Measurements from ENCODE around the gene CAMTA1.

The CAMTA1 gene

DNA sequence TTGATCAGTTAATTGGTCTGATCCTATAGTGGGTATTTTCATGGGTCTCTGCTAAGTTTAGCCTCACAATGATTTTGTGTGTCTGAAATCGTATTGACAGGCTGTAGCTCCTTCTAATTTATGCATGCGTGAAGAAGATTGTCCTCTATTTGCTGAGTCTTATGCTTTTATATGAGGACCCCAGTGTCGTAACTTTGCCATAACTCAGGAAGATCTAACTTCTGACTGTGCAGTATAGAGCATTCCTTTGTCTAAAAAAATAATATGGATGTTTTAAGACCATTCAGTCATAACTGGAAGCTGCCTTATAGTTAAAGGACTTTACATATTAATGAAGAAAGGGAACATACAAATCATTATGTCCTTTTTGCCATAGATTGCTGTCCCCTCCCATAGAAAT lies 73.3 kb downstream of the CAMTA1 start:
- DNase-seq = no peak

DNA sequence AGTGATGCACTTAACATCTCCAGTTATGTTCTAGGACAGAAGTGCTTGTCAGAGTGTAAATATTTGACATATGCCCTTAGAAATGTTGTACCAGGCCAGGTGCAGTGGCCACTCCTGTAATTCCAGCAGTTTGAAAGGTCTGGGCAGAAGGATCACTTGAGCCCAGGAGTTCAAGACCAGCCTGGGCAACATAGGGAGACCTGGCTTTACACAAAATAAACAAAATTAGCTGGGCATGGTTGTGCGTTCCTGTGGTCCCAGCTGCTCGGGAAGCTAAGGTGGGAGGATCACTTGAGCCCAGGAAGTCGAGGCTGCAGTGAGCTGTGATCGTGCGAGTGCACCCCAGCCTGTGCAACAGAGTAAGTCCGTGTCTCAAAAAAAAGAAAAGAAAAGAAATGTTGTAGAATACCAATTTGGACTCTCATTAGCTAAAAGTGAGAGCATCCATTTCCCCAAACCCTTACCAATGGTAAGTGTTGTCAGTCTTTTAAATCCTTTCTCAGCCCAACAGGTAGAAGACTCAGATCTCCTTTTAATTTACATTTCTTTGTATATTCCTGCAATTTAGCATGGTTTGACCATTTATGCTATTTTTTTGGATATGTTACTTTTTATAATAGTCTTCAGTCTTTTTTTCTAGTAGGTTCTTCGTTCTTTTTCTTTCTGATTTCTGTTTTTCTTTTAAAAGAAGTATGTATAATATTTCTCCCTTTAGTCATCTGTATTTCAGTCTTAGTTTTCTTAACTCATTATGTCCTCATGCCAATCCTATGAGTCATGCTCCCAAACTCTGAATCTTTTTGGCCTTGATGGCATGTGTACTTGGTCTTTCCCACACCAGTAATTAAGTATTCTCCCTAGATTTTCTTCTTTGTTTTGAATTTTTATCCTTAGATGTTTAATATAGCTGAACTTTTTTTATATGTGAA lies 74.4 kb downstream of the CAMTA1 start:
- no peak for DNase-seq

DNA sequence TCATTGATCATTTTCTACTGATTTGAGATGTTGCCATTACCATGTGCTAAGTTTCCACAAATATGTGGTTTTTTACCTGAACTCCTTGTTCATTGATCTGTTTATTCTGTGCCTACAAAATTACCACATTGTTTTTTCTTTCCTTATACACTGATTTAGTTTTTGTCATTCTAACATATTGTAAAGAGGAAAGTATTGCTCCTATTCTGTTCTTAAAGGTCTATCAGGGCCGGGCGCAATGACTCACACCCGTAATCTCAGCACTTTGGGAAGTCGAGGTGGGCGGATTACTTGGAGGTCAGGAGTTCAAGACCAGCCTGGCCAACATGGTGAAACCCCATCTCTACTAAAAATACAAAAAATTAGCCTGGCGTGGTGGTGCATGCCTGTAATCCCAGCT lies 75.1 kb downstream of the CAMTA1 start:
- DNase-seq = no peak

DNA sequence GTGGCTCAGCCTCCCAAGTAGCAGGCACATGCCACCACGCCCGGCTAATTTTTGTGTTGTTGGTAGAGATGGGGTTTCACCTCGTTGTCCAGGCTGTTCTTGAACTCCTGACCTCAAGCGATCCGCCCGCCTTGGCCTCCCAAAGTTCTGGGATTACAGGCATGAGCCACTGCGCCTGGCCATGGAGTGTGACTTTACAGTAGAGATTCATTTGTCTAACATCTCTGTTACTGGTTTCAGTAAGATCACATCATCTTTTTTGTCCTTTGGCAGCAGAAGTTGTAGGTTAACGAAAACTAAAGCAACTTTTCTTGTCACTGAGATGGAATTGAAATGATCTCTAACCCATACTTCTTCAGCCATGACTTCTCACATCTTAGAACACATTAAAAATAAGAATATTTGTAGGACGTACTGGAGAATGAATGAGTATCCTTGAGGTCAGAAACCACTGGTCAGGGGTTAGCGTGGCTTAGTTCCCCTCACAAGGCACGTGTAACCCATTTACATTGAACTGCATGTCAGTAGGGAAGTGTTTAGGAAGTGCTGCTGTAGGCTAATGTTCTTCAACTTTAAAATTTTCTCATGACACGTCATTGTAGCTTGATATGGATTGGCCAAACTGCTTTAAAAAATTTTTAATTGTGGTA lies 75.9 kb downstream of the CAMTA1 start:
- DNase-seq = no peak

DNA sequence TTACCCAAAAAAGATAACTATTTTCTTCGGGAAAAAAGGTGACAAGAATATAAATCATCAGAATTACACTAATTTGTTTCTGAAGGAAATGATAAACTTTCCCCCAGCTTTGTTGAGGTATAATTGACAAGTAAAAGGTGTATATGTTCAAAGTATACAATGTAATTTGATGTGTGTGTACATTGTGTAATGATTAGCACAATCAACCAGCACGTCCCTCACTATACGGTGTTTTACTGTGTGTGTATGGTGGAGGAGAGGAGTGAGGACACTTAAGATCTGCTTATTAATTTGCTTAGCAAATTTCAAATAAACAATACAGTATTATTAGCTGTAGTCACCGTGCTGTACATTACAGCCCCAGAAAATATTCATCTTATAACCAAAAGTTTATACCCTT lies 77.7 kb downstream of the CAMTA1 start:
- DNase-seq = no peak

DNA sequence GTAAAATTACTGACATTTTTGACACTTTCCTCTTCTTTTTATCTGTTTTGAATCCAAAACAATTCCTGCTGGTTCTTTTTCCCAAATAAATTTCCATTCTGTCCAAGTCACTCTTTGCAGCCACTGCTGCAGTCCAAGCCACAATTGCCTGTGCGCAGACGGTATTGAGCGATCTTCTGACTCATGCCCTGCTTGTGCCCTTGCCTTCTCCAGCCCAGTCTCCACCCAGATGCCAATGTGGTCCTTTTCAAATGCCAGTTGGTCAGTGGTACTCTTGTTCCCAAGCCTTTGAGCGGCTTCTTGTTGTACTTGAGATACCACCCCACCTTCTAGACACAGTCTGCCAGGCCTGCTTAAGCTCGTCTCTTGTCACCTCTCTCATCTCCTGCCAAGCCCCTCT lies 78.9 kb downstream of the CAMTA1 start:
- no peak for DNase-seq

DNA sequence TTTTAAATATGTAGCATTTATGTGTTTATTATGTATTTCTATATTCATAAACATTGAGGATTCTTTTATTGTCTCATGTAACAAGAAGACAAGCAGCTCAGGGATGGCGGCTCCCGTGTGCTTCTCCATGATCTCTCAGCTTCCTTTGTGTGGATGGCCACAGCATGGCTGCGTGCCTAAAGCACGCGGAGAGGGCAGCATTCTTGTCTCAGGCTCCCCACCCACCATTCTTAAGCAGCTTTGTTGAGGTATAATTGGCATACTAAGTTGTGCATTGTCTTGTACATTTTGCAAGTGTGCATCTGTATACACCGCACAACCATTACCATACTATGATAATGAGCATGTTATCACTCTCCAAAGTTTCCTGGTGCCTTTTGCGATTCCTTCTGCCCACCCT lies 81.6 kb downstream of the CAMTA1 start:
- DNase-seq = no peak

DNA sequence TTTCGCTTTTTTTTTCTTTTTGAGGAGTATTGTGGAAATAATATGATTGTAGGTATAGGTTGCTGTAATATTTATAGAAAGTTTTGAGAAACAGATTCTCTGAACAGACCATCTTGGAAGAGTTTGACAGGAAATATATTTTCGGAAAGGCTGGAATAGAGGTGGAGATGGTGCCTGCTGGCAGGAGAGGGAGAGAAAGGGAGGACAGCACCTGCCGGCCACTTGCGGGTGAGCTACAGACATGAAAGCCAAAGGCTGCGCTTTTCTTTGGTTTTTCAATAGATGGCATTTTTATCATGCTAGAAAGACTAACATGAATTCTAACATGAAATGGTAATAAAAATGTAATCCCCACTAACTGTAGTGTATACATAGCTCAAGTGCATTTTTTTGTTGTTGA lies 82.1 kb downstream of the CAMTA1 start:
- no peak for DNase-seq

DNA sequence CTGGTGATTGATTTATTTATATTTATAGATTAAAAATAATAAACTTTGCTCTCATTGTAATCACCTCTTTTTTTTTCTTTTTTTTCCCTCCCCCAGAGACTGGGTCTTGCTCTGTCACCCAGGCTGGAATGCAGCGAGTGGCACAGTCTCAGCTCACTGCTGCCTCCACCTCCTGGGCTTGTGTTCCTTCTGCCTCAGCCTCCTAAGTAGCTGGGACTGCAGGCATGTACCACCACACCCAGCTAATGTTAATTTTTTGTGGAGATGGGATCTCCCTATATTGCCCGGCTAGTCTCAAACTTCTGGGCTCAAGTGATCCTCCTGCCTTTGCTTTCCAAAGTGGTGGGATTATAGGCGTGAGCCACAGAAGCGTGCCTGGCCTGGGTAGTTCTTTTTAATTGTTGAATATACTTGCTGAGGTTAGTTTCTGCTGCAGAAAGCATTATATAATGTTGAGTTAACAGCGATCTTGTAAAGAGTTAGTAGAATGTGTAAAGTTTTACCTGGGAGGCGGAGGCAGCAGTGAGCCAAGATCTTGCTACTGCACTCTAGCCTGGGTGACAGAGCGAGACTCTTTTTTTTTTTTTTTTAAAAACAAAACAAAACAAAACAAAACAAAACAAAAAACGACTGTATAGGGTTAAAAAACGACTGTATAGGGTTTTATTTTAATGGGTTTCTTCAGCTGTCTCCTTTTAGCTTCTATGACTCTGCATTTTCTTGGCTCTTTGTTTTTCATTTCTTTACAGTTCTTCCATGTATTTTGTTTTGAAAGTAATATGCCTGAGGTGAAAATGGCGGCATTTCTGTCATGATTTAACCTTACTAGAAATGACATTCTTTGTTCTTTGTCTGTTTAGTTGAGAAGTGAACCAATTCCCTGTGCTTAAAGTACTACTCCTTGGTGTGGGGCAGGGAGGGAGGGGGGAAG lies 82.7 kb downstream of the CAMTA1 start:
- DNase-seq = no peak

DNA sequence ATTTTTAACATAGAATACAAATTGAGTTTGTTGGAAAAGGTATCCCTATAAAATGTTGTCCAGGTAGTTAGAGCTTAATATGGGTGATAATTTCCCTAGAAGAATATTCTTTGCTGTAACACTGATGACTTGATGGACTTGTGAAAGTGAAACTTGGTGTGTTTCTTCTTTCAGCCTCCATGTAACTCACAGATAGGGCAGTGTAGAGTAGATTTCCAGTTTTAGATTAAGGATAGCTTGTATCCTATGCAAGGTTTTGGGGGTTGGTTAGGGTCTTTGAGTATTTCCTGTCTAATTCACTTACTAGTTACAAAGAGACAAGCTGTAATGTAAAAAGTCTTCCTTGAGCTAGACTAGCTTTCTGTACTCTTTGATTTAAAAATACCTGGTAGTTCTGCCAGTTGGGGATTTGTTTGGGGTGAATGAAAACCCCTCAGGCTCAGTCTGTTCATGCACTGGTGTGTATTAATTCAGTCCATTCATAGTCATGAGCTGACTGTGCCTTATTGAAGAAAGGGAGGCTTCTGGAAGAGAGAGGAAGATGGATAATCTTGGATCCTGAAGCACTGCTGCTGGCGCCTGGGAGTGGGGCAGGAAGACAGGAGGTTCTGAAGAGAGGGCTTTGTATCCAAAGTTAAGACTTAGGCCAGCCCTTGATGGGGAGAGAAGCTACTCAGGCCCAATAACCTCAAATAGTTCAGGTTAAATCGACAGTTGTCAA lies 83.6 kb downstream of the CAMTA1 start:
- DNase-seq = no peak

DNA sequence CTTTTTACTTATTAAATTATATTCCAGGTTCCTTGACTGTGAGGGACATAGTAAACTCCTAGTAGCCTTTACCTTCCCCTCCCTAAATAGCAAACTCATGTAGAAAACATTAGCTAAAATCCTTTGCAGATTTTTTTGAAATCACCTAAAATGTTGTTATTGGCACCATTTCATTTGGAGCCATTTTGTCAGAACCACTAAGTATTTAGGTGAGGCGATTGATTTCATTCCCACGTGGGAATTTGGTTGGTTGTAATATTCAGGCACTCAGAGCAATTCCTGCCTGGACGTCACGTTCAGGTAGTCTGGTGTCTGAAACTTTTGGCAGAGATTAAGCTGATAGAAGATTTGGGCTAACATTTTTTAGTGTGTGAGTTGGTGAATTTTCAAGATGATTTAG lies 84.3 kb downstream of the CAMTA1 start:
- no peak for DNase-seq

DNA sequence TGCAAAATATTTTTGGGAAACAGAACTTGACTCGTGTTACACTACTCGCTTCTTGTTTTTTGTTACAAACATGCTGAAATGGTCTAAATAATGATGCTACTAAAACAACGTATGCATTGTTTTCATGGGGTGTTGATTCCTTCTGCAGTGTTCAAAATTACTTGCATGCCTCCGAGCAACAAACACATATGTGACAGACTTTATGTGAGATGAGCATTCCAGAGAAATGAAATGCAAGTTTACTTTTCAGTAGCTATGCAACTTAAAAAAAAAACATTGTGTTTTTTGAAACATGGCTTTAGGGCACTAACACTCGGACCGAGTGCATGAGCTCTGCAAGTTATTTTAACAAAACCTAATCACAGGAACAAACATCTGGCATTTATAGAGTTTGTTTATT lies 84.8 kb downstream of the CAMTA1 start:
- DNase-seq = no peak

DNA sequence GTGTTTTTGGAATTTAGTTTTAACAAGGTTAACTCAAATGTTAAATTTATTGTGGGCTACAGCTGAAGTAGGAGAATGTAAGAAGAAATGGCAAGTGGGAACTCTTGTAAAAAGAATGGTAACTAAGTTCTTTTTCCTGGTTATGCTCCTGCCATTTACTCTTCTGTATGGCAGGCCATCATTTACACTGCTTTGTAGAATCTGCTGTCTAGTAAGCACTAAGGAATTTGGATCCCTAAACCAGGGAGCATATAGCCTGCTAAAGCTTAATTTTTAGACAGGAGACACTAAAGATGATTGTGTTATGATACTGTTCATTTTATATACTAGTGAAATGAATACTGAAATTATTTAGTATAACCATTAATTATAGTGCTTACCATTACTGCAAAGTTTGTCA lies 85.3 kb downstream of the CAMTA1 start:
- DNase-seq = no peak

DNA sequence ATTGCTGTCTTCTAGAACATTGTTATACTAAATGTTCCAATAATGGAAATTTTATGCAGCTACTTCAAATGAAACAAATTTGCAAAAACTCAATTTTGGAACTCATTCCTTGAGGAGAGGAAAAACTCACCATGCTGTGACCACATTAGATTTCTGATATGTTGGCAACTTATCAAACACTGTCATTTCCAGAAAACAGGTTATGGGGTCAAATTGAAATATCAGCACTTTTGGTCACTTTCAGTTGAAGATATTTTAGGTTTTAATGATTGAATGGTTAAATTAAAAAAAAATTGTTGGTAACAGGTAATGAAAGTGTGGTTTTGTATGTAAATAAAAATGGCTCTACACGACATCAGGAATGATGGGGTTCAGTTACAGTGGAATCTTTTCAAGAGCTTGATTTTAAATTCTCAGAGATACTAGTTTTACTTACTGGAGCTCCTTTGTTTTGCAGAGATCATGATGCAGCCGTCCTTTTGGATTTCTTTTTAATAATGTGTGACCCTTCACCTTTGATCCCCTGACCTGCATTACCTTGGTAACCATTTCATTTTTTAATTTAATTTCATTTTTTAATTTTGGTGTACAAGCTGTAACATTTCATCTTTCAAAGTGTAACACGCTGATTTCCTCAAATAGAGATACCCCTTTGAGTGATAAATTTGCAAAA lies 86.2 kb downstream of the CAMTA1 start:
- no peak for DNase-seq

DNA sequence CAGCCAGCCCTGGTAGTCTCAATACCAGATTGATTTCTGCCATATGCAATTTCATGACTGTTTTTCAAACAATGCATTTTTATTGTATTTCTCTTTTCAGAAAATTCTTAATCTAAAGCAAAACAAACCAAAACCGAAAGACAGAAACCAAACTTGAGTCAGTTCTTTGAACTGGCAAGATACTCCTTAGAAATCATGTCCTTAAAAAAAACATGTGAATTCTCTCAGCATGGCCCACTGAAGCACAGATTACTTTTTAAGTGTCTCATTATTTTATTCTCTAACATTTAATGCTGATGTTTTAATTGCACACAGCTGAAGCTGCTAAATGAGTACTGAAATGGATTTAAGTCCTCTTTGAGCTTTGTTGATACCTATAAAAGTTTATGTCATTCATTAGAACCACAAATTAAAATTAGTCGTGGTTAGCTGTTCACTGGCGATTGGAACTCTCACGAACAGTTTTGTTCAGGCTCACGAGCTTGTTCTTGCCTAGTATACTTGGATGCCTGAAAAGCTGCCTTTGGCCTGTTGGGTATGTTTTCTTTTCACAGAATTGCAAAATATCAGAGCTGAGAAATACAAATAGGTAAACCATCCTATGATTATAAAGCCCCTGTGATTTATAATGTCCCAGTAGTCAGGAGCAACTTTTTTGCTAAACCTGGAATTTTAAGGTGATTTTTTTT lies 87.5 kb downstream of the CAMTA1 start:
- no peak for DNase-seq

DNA sequence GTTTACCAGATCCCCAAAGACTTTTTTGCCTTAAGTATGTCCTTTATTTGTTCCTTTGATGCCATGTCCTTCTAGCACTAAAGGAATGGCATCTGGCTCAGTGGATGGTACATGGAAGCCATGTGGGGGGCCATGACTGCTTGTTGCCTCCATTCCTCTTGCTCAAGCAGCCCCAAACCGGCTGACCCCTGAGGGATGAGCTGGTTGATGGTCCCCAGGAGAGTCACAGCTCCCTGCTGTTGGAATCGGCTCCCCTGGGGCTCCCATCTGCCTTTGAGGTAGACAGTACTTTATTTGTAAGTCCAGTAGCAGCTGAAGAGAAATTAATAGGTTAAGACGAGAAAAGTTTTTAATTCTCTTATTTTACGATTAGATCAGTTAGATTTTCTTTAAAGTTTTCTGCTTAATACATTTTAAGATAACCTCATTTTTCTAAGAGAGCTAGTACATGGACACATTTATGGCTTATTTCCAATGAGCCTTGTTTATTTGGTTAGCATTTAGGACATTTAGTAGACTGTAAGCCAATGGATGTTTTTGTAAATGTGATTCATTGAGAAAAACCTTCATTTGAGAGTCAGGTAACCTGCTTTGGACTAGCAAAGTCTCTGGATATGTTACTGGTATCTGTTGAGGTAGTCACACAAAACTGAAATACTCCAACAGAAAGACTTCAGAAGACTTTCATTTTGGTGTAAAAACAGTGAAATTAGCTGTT lies 88.2 kb downstream of the CAMTA1 start:
- no peak for DNase-seq

DNA sequence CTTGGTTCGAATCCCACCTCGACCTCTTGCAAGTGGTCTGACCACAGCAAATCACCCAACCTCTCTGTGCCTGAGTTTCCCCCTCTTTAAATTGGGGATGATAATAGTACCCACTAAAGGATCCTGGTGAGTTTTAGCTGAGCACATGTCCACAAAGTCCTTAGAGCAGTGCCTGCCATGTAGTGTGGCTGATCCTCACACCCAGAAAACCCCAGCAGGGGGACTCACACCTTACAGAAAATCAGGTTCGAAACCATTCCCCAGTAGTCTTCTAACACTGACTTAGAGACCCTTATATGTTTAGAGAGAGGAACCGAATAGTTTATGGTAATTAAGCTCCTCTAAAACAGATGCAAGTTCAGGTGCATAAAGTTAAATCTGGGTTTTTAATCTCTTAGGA lies 89.0 kb downstream of the CAMTA1 start:
- no peak for DNase-seq

DNA sequence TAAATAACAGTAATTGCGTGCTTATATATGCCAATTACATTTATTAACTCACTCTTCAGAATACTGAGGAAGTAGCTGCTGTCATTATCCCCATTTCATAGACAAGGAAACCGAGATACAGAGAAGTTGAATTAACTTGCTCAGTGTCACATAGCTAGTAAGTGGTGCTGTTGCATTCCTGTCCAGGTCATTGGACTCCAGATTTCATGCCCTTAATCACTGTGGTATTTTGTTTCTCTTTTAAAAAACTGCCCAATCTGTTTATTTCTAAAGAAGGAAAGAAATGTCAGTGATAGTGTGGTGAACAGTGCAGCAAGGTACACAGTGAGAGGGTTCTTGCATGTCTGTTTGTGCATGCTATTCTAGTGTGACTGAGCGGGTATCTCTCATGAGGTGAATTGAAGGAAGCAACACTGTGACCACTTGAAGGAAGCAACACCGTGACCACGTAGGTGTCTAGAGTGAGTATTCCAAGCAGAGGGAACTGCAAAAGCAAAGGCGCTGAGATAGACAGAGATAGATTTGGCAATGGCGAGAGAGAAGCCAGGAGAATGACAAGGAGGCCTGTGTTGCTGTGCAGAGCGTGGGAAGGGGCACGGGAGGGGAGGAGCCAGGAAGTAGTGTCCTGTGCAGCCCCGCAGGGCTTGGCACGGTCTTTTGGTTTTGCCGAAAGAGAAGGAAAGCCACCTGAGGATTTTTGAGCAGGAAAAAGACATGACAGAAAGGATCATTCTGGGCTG lies 95.9 kb downstream of the CAMTA1 start:
- DNase-seq = no peak

DNA sequence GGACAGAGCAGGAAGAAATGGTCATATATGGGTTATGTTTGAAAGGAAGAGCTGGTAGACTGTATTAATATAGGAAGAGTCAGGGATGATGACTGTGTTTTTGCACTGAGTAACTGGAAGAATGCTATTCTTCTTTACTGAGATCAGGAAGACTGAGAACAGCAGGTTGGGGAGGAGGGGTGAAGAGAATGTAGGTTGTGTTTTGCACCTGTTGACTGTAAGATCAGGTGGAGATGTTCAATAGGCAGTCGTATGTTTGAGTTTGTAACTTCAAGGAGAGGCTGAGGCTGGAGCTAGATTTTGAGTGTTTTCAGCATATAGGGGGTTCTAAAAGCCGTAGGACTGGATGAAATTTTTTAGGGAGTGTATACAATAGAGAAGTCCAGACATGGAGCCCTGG lies 97.2 kb downstream of the CAMTA1 start:
- DNase-seq = no peak

DNA sequence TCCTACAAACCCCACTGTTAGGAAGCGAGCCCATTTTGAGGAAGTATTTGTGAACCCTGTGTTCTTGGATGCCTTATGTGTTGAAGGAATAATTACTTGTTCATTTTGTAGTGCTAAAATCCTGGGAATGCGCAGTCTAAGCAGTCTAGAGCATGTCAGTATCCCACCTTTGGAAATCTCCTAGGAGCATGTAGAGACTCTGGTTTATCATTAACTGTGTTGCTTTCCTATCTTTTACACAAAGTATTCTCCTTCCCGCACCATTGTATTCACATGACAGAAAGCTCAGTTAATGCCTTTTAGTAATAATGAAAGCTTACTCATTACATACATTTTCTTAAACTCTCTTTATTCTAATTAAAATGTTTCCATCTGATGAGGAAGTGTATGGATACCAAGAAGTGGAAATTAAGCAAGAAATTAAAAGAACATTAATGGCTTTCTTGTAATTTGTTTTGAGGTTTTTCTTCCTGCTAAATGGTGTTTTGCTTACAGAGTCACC lies 99.4 kb downstream of the CAMTA1 start:
- no peak for DNase-seq

Measured in NCI-H345 (cell line).